ENCODE measurements around the gene RALGPS1. TPM values are rescaled to one million over a fixed set of nuclear protein-coding genes. Genes with fewer than 3 reads are reported as not detected.

The RALGPS1 gene
- total and polyA plus RNA-seq, 7 donors = 6.6 to 18.6 (median 11.4) TPM

DNA sequence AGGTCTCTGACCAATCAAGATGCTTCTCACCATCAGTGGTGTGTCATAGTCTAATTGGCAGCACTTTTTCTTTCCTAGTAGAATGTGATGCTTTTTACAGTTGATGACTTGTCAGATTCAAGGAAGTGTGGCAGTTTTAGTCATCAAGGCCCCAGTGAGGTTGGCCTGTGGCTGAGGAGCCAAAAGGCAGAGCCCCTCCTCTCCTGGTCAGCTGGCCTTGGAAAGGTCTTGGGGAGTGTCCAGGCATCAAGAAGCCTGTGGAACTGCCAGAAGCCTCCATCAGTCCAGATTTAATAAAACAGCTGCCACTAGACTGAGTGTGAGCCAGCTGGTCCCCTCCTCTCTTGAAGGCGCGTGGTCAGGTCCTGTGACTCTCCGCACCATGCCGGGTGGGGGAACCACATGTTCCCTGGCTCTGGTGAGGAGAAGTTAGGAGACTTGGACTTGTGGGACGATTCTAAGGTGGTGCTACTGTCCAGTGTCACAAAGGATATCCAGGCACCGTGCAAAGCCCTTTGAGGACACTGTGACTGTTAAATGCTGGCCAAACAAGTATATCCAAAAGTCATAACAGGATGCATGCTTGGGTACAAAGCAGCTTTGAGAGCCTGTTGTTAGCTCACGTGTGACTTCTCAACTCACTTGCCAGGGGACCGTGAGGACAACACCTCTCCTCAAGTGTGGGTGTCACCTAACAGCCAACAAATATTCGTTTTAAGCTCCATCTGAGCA, 213.9 kb downstream of the RALGPS1 start:
- no peaks in the 10 kb centered on the region for H3K27me3 ChIP-seq
- TF ChIP-seq EP300 (IDR thresholded peaks at IDR 0.05) (no peak), POLR2AphosphoS5 (IDR thresholded peaks at IDR 0.05) (peak in 2 of 4 donors; percentile 17 to 58), POLR2A (IDR thresholded peaks at IDR 0.05) (no peak)
- TF ChIP-seq, protein P1, sequence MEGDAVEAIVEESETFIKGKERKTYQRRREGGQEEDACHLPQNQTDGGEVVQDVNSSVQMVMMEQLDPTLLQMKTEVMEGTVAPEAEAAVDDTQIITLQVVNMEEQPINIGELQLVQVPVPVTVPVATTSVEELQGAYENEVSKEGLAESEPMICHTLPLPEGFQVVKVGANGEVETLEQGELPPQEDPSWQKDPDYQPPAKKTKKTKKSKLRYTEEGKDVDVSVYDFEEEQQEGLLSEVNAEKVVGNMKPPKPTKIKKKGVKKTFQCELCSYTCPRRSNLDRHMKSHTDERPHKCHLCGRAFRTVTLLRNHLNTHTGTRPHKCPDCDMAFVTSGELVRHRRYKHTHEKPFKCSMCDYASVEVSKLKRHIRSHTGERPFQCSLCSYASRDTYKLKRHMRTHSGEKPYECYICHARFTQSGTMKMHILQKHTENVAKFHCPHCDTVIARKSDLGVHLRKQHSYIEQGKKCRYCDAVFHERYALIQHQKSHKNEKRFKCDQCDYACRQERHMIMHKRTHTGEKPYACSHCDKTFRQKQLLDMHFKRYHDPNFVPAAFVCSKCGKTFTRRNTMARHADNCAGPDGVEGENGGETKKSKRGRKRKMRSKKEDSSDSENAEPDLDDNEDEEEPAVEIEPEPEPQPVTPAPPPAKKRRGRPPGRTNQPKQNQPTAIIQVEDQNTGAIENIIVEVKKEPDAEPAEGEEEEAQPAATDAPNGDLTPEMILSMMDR (IDR thresholded peaks at IDR 0.05) = no peak
- H3K27ac ChIP-seq = peak overlapping the region; percentile 16 to 99 (median 81)
- H3K4me3 ChIP-seq = no peak overlapping the region
- 80 to 84% methylated on average over 9 of the region's 9 CpGs for WGBS, 2 donors
- peaks cover 0 to 64% (median 46%) of the 10 kb centered on the region in 4 donors for H3K4me1 ChIP-seq
- no peaks in the 10 kb centered on the region for H3K9me3 ChIP-seq
- intact Hi-C loops (cut with DNase I) = no loop called here
- H3K36me3 ChIP-seq = no peaks in the 10 kb centered on the region
- DNase-seq = peak; percentile 91

- TF ChIP-seq, protein P1 (IDR thresholded peaks at IDR 0.05) = no peak
- Histone ChIP-seq H3K9me3 (no peaks in the 10 kb centered on the region), H3K27ac (peak overlapping the region; percentile 16 to 99 (median 81)), H3K27me3 (no peaks in the 10 kb centered on the region), H3K36me3 (no peaks in the 10 kb centered on the region), H3K4me1 (peaks cover 0 to 64% (median 46%) of the 10 kb centered on the region in 4 donors), H3K4me3 (no peak overlapping the region)
- intact Hi-C loops (cut with DNase I) = no loop called here
- 82 to 86% methylated on average over 5 of the region's 5 CpGs for WGBS, 2 donors
- peak; percentile 62 for DNase-seq
These were observed 214.6 kb downstream of the RALGPS1 start for GRCh38 chr9:127129073-127129717.

DNA sequence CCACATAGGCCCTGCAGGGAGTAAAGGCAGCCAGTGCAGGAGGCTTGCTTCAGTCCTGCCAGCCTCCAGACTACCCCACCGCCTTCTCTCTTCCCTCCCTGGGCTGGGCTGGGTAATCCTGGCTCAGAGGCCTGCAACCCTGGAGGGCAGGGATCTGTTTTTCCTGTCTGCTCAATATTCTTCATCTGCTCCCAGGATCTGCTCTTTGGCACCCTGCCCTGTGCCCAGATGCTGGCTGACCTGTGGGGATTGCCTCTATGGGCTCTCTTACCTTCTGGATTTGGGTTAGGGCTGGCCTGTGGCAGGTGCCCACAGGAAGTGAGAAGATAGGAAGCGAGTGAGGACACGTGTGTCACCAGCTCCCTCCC, 215.1 kb downstream of the RALGPS1 start:
- H3K36me3 ChIP-seq = no peaks in the 10 kb centered on the region
- DNase-seq = peak; percentile 69
- WGBS, 2 donors = 86 to 90% methylated on average over 3 of the region's 3 CpGs
- H3K4me1 ChIP-seq = peaks cover 0 to 67% (median 51%) of the 10 kb centered on the region in 4 donors
- TF ChIP-seq POLR2AphosphoS5 (IDR thresholded peaks at IDR 0.05) (no peak), EP300 (IDR thresholded peaks at IDR 0.05) (no peak)
- intact Hi-C loops (cut with DNase I) = no loop called here
- H3K27me3 ChIP-seq = no peaks in the 10 kb centered on the region
- H3K4me3 ChIP-seq = no peak overlapping the region
- H3K9me3 ChIP-seq = no peaks in the 10 kb centered on the region
- peak overlapping the region; percentile 16 to 99 (median 81) for H3K27ac ChIP-seq

DNA sequence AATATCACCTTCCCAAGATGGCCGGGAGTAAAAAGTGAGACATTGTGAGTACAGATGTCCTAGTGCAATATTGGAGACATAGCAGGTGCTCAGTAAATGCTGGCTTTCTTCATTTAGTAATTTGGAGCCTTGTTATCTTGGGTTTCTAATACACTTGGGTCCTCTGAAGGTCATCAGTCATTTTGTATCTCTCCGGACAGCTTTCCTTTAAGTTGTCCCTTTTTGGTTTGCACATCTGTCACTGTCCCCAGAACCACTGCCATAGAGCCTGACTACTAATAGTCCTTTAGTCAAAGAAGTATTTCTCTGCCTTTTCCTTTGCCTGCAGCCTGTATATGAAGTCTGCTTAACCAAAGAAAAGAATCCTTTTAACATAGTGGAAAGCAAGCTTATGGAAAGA, 215.7 kb downstream of the RALGPS1 start:
- no peak for DNase-seq
- no peaks in the 10 kb centered on the region for H3K36me3 ChIP-seq
- no peak for TF ChIP-seq POLR2A (IDR thresholded peaks at IDR 0.05)
- no peak for TF ChIP-seq POLR2AphosphoS5 (IDR thresholded peaks at IDR 0.05)
- no peak for TF ChIP-seq EP300 (IDR thresholded peaks at IDR 0.05)
- TF ChIP-seq, protein P1 (IDR thresholded peaks at IDR 0.05) = no peak
- no peaks in the 10 kb centered on the region for H3K9me3 ChIP-seq
- H3K27ac ChIP-seq = peak overlapping the region in 3 of 4 donors; percentile 16 to 99 (median 95)
- 92 to 96% methylated on average over 2 of the region's 2 CpGs for WGBS, 2 donors
- intact Hi-C loops (cut with DNase I) = no loop called here
- H3K27me3 ChIP-seq = no peaks in the 10 kb centered on the region
- H3K4me3 ChIP-seq = no peak overlapping the region
- peaks cover 0 to 72% (median 56%) of the 10 kb centered on the region in 4 donors for H3K4me1 ChIP-seq

DNA sequence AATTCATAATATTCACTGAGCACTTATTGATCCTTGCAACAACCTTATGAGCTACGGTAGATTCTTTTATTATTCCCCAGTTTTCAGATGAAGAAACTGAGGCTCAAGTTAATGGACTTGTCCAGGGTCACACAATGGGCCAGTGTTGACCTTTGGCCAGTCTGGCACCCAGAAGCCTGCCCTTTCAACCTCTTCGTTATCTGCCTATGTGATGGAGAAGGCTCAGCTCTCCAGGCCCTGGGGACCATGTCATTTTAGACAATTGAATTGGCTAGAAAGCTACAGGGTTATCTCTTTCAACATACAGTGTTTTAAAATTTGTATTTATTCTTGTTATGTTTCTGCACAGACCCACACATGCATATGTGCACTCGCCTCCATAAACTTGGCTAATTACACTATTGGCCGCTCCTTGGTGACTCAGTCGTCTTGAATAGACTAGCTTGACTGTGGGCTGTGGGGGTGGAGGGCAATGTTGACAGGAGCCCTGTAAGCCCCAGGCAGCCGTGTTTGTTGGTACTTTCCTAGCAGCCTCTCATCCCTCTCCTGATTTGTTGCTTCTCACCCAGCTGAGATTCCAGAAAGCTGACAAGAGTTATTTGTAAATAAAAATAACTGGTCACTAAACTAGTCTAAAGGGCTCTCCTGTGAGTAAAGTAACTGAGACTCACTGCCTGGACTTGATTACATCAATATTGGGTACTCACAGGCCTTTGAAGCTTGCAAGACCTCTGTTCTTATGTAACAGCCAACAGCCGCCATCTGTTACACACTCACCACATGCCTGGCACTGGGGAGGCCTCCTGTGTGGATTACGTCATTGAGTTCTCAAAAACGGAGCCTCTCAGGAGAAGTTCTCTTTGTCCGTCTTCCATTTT, 216.3 kb downstream of the RALGPS1 start:
- no peaks in the 10 kb centered on the region for H3K36me3 ChIP-seq
- H3K27ac ChIP-seq = peak overlapping the region; percentile 83 to 99 (median 90)
- no peaks in the 10 kb centered on the region for H3K9me3 ChIP-seq
- 81 to 85% methylated on average over 10 of the region's 10 CpGs for WGBS, 2 donors
- intact Hi-C loops (cut with DNase I) = no loop called here
- peaks cover 0 to 79% (median 62%) of the 10 kb centered on the region in 4 donors for H3K4me1 ChIP-seq
- DNase-seq = peak; percentile 93
- no peak overlapping the region for H3K4me3 ChIP-seq
- TF ChIP-seq, protein P1 (IDR thresholded peaks at IDR 0.05) = no peak
- TF ChIP-seq POLR2AphosphoS5 (IDR thresholded peaks at IDR 0.05) (peak; percentile 63 to 82 (median 72)), EP300 (IDR thresholded peaks at IDR 0.05) (peak in 1 of 4 donors; percentile 58)
- no peaks in the 10 kb centered on the region for H3K27me3 ChIP-seq

Measured in sigmoid colon (tissue), 7 donors.